SHP77 treated with DMSO at 0.1 percent for 48 hours (cell line): ENCODE measurements around the gene TENM4.
"Not testable (repeated sequence)": the region's sequence is repeated elsewhere in the genome, so short reads cannot be mapped to it uniquely, and the experiment has no call there.

Experiments
- DNase-seq: peaks from one replicate; lab custom pipeline; 2025; lab: John Stamatoyannopoulos, UW

TENM4 gene

DNA sequence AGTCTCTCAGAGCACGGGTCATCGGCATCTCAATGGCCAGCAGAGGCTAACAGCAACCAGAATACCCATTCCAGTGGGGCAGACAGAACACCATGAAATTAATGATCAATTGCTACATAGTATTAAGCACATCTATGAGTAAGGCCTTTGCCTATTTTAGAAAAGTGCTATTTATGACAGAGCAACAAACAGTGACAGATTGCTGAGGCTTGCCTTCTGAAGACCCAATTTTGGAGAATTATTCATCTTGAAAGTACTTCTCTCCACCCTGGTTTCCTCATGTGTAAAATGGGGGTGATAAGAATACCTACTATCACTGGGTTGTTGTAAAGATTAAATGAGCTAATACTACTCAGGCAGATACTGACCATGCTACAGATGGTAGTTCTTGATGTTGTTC is 232.7 kb downstream of the TENM4 start:
- no peak for DNase-seq

DNA sequence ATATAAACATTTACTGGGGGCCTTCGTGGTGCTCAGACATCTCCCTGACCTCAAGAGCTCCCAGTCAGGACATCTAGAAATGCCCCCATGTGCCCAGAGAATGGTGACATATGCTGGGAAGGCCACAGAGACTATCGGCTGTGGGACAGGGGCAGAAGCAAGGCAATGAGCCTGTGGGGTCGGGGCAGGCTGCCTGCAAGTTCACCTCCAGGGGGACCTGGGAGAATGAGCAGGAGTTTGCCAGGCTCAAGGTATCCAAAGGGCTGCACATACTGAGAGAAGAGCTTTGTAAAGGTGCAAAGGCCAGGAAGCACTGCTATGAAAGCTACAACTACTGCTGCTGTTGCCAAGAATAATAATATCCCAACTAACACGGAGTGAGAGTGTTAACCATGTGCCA is 233.9 kb downstream of the TENM4 start:
- no peak for DNase-seq

DNA sequence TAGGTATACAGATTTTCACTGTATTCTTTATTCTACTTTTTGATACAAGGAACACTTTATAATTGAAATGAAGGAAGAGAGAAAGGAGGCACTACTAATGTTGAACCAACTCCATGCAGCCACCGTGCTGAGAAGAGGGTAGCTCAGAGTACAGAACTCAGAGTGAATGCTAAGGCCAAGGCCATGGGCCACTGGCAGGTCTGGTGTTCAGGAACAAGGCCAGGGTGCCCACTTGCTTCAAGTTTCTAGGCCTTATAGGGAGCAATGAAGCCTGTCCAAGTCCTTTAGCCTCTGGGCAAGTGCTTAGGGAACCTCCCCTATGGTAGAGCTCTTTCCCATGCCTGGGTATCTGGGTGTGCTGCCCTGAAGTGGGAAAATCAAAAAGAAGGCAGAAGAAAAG is 235.0 kb downstream of the TENM4 start:
- no peak for DNase-seq

DNA sequence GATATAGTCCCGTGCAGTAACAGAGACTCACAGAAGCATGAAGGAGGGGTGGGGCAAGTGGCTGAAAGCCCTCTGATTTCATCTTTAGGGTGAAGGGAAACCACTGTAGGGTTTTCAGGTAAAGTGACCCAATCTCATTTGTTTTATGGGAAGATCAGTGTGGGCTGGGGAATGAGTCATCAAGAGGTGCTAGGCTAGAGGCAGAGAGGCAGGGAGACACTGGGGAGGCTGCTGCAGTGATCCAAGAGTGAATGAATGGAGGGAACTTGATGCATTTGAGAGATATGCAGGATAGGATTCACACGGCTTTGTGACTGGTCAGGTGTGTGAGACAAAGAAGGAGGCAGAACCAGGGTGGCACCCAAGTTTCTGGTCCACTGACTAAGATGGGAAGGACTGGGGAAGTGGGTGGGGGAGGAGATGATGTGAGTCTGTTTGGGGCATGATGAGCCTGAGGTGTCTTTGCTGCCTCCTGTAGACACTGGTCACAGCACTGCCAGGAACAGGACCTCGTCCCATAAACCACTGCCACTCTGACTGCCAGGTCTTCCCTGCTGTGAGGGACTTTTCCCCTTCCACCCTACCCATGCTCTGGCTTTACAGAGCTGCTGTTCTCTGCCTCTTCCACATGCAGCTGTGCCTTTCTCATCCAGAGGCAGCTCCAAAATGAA is 239.0 kb downstream of the TENM4 start:
- DNase-seq, result no peak

DNA sequence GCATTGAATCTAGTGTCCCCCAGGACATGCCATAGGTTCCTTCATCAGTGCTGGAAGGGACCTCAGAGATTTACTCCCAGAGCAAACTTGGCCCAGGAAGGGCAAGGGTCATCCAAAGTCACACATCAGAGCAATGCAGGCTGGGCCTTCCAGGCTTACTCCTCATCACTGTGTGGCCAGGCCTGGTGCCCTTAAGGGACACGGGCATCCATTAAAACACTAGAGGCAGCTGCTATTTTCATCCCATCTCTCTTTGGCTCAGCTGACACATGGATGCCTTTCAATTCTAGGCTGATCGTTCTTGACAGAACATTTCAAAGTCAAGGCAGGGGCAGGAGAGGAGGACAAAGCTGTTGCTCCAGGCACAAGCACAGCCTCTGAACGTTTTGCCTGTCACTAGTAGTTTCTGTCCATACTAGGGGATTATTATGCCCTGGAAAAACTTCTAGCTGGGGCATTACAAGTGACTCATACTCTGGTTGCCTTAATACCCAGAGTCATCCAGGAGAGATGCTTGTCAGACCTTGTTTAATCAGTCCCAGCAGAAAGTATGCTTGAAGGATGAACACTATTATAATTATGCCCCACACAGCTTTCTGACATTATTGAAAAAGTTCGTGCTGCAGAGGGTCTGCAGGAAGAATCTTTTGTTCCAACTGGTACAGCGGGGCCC is 240.3 kb downstream of the TENM4 start:
- DNase-seq, result no peak

DNA sequence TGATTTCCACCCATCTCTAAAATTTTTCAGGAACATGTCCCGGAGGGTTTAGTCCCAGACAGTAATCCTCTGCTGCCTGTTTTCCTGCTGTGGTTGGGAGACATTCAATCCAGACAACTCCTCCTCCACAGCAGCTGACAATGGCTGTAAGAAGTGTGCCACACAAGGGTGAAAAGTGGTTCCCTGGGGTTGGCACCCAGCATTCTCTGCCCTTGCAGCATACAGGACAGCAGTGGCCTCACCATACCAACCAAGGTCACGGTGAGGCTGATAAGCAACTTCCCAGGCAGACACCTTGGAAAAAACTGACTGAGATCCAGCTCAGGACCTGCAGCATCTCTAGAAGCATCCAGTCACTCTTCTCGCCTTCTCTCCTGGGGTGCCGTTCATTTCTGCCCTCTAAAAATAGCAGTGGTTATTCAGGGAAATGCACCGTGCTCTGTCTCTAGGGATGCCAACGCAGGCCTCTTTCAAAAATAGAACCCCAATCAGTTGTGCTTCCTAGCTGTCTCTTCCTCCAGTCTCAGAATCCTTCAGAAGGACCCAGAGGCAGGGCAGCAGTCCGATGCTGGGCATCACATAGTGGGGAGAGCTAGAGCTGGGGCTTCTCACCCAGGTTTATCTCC is 241.0 kb downstream of the TENM4 start:
- DNase-seq, result no peak

DNA sequence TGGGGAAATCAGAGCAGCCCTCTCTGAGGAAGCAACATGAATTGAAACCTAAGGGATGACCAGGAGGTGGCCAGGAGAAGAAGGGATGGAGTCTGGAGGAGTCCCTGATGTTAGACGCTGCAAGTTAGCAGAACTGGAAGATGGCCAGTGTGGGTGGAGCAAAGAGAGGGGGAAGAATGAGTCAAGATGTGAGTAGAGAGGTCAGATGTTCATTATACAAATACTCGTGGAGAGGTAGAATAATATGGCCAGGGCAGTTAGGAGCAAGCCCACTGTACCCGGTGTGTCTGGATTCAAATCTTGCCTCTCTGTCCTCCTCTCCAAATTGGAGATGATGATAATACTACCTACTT is 242.0 kb downstream of the TENM4 start:
- DNase-seq, result no peak

DNA sequence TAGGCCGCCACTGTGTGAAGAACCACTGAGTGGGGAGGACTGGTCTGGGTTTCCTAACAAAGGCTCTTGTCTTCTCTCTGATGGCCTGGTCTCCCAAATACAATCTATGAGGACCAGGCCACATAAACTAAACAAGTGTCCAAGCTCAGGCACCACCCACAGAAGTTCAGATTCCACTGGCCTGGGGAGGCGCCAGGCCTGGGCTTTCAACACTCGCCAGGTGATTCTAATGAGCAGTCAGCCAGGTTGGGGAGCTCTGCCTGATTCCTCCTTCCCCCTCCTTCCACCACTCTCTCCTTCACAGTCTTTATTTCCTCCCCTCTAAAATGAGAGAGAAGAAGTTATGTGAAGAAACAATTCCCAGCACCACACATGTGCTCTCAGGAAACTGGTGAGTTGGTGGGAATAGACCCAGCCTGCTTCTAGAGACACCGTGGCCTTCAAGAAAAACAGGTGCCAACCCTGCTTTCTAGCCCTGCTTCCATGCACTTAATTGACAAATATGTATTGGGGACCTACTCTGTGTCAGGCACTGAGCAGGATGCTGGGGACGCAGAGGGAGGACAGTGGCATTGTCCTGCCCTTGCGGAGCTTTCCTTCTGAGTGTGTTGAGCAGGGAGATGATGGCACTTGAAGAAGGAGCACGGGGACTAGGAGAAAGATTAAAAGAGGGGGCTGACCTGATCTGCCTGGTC is 242.5 kb downstream of the TENM4 start:
- no peak for DNase-seq

DNA sequence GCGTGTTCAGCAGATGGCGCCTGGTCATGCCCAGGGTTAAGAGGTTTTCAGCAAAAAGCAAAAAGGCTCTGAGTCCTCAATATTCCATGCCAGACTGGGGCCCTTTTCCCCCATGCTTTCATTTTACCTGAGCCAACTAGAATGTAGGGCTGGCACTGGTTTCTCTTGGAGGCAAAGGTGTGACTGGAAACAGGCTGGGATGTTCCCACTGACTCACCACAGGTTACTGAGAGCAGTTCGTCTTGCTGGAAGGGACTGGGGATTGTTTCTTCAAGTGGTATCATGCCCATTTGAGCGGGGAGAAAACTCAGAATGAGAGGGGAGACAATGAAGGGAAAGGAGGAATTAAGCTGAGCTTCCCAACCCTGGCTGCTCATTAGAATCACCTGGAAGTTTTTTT is 243.9 kb downstream of the TENM4 start:
- DNase-seq, result no peak

DNA sequence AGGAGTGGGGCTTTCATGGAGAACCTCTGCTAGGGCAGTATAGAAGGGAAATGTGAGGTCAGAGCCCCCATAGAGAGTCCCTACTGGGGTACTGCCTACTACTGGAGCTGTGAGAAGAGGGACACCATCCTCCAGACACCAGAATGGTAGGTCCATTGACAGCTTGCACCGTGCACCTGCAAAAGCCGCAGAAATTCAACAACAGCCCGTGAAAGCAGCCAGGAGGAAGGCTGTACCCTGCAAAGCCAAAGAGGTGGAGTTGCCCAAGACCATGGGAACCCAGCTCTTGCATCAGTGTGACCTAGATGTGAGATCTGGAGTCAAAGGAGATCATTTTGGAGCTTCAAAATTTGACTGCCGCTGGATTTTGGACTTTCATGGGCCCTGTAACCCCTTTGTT is 245.6 kb downstream of the TENM4 start:
- DNase-seq, result no peak

DNA sequence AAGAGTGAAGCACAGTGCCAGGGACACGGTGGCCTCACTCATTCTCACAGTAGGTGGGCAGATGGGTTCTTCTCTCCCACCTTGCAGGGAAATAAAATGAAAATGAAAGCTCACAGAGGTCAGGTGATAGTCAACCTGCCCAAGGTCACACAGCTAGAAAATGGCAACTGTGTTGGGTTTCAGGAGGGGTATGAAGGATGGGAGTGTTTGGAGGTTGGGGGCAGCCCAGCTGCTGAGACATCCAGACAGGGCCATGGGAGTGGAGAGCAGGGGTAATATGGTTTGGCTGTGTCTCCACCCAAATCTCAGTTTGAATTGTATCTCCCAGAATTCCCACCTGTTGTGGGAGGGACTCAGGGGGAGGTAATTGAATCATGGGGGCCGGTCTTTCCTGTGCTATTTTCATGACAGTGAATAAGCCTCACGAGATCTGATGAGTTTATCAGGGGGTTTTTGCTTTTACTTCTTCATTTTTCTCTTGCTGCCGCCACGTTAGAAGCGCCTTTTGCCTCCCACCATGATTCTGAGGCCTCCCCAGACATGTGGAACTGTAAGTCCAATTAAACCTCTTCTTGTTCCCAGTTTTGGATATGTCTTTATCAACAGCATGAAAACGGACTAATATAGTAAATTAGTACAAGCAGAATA is 247.0 kb downstream of the TENM4 start:
- DNase-seq, result no peak

DNA sequence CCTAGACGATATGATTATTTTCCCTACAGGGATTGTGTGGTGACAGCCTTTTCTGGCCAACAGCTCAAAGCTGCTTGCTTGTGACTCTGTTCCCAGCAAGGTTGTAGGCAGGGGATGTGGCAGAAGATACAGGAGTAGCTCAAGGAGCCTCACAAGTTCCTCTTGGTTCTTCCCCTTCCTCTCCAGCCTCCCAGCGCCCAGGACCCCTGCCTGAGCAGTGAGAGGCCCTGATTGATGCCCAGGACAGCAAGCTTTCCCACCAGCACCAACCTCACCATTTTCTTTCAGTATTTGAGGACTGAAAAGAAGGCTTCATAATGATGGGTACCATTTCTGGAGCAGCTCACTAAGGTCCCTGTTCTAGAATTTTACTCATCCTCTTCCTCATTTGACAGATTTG is 248.0 kb downstream of the TENM4 start:
- DNase-seq, result no peak

DNA sequence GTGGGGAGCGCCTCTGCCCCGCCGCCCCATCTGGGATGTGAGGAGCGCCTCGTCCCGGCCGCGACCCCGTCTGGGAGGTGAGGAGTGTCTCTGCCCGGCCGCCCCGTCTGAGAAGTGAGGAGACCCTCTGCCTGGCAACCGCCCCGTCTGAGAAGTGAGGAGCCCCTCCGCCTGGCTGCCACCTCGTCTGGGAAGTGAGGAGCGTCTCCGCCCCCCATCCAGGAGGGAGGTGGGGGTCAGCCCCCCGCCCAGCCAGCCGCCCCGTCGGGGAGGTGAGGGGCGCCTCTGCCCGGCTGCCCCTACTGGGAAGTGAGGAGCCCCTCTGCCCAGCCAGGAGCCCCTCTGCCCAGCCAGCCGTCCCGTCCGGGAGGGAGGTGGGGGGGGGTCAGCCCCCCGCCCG is 249.1 kb downstream of the TENM4 start:
- not testable (repeated sequence) for DNase-seq

DNA sequence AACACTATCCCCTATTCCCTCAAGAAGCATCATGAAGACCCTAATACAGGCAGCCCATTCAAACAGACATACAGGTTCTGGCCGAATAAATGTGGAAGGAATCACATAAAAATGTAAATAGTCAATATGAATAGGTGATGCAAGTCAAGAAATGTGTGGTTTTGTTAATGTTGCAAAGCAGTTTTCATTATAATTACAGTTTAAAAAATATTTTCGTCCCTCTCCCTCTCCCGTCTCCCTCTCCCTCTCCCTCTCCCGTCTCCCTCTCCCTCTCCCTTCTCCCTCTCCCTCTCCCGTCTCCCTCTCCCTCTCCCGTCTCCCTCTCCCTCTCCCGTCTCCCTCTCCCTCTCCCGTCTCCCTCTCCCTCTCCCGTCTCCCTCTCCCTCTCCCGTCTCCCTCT is 250.3 kb downstream of the TENM4 start:
- not testable (repeated sequence) for DNase-seq

DNA sequence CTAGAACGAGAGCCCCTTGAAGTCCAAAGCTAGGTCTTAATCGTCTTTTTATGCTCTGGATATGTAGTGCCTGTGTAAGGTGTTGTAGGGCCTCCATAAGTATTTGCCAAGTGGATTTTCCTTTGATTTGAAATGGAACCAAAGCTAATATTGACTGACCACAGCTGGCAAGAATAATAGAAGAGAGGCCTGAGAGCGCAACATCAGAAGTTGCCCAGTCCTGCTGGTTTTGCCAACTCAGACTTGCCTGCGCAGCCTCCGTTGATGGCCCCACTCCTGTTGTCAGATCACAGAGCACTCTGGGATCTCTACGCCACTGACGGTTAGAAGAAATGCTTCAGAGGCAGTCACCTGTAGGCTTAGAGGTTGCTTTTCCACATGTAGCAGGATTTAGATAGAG is 251.2 kb downstream of the TENM4 start:
- no peak for DNase-seq

DNA sequence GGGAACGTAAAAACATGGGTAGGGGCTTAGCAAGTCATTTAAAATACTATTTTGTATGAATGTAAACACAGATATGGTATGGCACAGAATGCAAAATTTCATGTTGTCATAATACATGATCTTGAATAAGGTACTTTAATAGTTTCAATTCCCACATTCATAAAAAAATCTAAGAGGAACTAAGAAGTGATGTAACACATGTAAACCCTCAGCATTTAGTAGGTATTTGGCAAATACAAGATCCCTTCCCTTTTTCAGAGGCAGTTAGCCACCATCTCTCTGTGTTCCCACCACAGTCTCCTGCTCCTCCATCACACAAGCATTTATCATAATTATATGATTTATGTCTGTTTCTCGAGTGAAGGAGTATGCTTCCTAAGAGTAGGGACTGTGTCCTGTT is 251.8 kb downstream of the TENM4 start:
- DNase-seq, result no peak

DNA sequence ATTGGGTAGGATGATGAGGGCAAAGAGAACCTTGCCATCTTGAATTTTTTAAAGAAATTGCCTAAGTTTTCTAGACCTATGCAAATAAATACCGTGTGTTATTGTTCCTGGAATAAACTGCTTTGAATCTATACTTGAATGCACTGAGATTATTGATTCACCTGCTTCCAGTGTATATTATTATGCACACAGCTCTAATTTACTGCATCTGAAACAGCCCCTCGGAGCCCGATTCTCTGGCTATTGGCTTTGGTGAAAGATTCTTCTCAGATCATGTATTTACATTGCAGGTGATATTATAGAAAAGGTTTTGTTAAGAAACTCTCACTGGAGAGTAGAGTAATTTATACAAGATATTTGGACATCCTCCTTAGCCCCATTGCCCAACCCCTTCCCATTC is 254.2 kb downstream of the TENM4 start:
- DNase-seq, result no peak

DNA sequence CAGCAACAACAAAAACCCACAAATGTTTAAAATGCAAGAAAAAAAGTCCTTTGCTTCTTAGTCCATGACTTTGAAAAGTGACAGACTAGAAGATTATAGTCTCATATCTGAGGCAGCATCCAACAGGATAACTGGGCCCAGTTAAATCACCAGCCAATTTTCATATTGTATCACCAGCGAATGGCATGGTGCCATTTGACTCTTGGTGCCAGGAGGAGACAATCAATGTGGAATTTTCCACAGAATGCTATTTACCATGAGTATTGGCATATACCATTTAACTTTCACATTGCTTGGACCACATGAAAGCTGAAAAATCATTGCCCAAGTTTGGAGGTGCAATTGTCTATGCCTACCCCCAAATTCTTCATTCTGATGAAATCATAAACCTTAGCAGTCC is 255.5 kb downstream of the TENM4 start:
- no peak for DNase-seq

DNA sequence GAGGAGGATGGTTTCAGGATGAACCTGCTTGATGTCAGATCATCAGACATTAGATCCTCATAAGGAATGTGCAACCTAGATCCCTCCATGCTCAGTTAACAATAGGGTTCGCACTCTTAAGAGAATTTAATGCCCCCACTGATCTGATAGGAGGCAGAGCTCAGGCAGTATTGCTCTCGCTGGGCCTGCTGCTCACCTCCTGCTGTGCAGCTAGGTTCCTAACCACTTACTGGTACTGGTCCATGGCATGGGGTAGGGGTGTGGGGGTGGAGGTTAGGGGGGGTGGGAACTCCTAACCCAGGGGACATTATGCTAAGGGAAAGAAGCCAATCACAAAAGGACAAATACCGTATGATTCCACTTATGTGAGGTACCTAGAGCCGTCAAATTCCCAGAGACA is 256.5 kb downstream of the TENM4 start:
- no peak for DNase-seq

DNA sequence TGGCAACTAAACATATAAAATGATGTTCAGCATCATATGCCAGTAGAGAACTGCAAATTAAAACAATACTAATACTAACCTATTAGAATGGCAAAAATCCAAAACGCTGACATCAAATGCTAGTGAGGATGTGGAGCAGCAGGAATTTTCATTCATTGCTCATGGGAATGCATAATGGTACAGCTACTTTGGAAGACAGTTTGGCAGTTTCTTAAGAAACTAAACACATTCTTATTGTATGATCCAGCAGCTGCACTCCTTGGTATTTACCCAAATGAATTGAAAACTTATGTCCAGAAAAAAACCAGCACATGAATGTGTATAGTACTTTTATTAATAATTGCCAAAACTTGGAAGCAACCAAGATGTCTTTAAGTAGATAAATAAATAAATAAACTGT is 258.0 kb downstream of the TENM4 start:
- no peak for DNase-seq

DNA sequence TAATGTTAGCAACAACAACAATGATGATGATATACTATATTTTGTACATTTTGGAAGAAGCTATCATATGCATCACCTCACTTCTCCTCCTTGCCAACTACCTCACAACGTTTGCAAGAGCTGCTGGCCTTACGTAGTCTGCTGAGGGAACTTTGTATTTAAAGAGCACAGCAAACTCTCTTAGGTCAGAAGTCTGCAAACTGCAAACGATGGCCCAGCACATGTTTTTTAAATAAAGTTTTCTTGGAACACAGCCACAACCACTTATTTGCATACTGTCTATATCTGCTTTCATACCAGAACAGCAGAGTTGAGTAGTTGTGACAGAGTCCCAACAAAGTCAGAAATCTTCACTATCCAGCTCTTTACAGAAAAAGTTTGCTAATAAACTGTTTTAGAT is 261.7 kb downstream of the TENM4 start:
- no peak for DNase-seq
